Astrocyte (in vitro differentiated cells and primary cell): Measurements from ENCODE around the gene TMSB10.

ENCODE experiments used
- CTCF ChIP-seq: IDR thresholded peaks from 2 replicates; pipeline ENCODE4 v1.5.1; 2011; ENCODE audit warnings: low read depth, mild to moderate bottlenecking, inconsistent platforms, low read length, moderate library complexity; ENCODE audit not compliant: insufficient read depth
- EZH2 ChIP-seq: IDR thresholded peaks from 2 replicates; pipeline ENCODE4 v1.6.1; 2012; ENCODE audit warnings: mild to moderate bottlenecking, low read length, inconsistent platforms; ENCODE audit not compliant: insufficient read depth

- TF ChIP-seq EZH2 (no peak), CTCF (no peak)
These were observed 49.7 kb upstream of the TMSB10 start for GRCh38 chr2:84855731-84856130.
